Duodenal mucosa (tissue), 2 donors: ENCODE data around the gene LRRC8B.
"Not testable (repeated sequence)": the region's sequence is repeated elsewhere in the genome, so short reads cannot be mapped to it uniquely, and the experiment has no call there.

ENCODE experiments used
- H3K27ac ChIP-seq: one replicate; pipeline ENCODE4 v1.7.0; 2013; ENCODE audit warnings: low read depth, low read length
- H3K27me3 ChIP-seq, 2 donors: one replicate each; pipeline ENCODE4 v1.7.0; 2013; ENCODE audit warnings: low read length in 2 of 2, control low read depth in 1 of 2; ENCODE audit not compliant: insufficient read depth in 2 of 2, control insufficient read depth in 1 of 2
- H3K36me3 ChIP-seq, 2 donors: one replicate each; pipeline ENCODE4 v1.7.0; 2013; ENCODE audit warnings: low read length in 2 of 2, control low read depth in 1 of 2; ENCODE audit not compliant: insufficient read depth in 2 of 2, control insufficient read depth in 1 of 2
- H3K4me1 ChIP-seq, 2 donors: one replicate each; pipeline ENCODE4 v1.7.0; 2013; ENCODE audit warnings: low read length in 2 of 2, control low read depth in 1 of 2; ENCODE audit not compliant: insufficient read depth in 2 of 2, control insufficient read depth in 1 of 2
- H3K4me3 ChIP-seq, 2 donors: one replicate each; pipeline ENCODE4 v1.7.0; 2013; ENCODE audit warnings: low read length in 2 of 2, low read depth in 1 of 2
- H3K9ac ChIP-seq, 2 donors: one replicate each; pipeline ENCODE4 v1.7.0; 2013; ENCODE audit warnings: low read length in 2 of 2, low read depth in 1 of 2
- H3K9me3 ChIP-seq, 2 donors: one replicate each; pipeline ENCODE4 v1.7.0; 2013; ENCODE audit warnings: low read length in 2 of 2, control low read depth in 1 of 2; ENCODE audit not compliant: control insufficient read depth in 1 of 2

The LRRC8B gene

DNA sequence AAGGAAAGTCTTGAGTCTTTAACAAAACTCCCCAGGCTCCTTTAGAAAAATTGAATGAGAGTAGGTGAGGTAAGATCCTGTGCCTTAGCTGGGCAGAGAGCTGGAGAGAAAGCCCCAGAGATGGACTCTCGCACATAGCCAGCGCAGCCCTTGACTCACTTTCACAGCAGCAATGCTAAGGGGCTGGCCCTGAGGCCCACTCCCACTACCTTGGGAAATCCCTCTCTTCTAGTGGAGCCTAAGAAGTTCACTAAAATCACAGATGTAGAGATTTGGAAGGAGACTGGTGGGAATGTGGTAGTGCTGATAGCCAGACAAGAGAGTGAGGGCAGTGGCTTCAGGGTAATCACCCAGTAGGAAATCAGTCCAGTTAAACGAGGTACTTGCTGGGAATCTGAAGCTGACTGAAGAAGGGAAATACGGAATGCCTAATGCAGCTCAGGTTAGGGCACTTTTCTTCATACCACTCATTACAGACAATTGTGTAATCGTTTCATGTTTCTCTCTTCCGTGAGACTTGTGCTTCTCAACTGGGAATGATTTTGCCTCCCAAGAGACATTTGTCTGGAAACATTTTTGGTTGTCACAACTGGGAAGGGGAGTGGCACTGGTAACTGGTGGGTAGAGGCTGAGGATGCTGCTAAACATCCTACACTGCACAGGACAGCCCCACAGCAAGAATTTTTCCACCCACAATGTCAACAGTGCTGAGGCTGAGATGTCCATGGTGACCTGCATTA is 65.9 kb downstream of the LRRC8B start:
- H3K4me1 ChIP-seq, result peaks cover 0 to 7% of the 10 kb centered on the region in 2 donors
- no peak overlapping the region for H3K9ac ChIP-seq
- H3K9me3 ChIP-seq, result no peaks in the 10 kb centered on the region
- H3K27me3 ChIP-seq, result no peaks in the 10 kb centered on the region
- H3K4me3 ChIP-seq, result no peak overlapping the region
- no peaks in the 10 kb centered on the region for H3K36me3 ChIP-seq
- no peak overlapping the region for H3K27ac ChIP-seq

- not testable (repeated sequence) for H3K4me3 ChIP-seq, H3K27me3 ChIP-seq, H3K9ac ChIP-seq, H3K27ac ChIP-seq, H3K36me3 ChIP-seq, H3K4me1 ChIP-seq, H3K9me3 ChIP-seq
These were observed 68.3 kb downstream of the LRRC8B start for GRCh38 chr1:89592861-89593302.

GRCh38 chr1:89594096-89594740 is 69.6 kb downstream of the LRRC8B start:
- H3K36me3 ChIP-seq, result no peaks in the 10 kb centered on the region
- no peaks in the 10 kb centered on the region for H3K4me1 ChIP-seq
- H3K27ac ChIP-seq, result no peak overlapping the region
- no peak overlapping the region for H3K9ac ChIP-seq
- no peaks in the 10 kb centered on the region for H3K9me3 ChIP-seq
- H3K27me3 ChIP-seq, result no peaks in the 10 kb centered on the region
- no peak overlapping the region for H3K4me3 ChIP-seq

DNA sequence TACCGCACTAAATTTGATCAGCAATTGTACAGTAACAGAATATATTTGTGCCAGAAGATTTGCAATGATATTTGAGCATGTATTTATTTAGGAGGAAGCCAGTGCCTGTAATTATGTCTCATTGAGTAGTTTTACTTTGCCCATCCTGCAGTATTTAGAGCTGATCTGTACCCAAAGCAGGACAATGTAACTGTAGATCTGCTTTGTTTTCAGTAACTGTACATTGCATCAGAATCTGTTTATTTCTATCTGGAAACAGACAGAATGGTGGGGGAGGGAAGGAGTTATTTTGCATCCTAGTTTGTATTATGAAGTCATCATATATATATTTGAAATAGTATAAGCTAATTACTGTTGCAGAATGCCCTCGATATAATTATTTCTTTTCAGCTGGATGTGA is 72.1 kb downstream of the LRRC8B start:
- no peak overlapping the region for H3K9ac ChIP-seq
- H3K4me1 ChIP-seq, result no peaks in the 10 kb centered on the region
- no peak overlapping the region for H3K27ac ChIP-seq
- no peak overlapping the region for H3K4me3 ChIP-seq
- no peaks in the 10 kb centered on the region for H3K9me3 ChIP-seq
- H3K27me3 ChIP-seq, result no peaks in the 10 kb centered on the region
- no peaks in the 10 kb centered on the region for H3K36me3 ChIP-seq

GRCh38 chr1:89598450-89599331 is 74.1 kb downstream of the LRRC8B start:
- Histone ChIP-seq H3K27ac (no peak overlapping the region), H3K27me3 (no peaks in the 10 kb centered on the region), H3K9me3 (no peaks in the 10 kb centered on the region), H3K9ac (no peak overlapping the region), H3K4me3 (no peak overlapping the region), H3K36me3 (no peaks in the 10 kb centered on the region), H3K4me1 (no peaks in the 10 kb centered on the region)

DNA sequence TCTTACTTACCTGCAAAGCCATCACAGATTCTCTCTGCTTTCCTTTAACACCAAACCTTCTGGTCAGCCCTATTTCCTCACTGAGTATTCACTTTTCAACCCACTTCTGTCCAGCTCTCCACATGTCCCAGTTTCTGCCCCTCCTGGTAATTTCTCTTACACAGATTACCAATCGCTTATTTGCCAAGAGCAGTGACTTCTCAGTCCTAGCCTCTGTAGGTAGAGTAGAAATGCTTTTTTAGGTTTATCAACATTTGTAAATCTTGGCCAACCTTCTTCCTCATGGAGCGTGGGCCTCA is 74.7 kb downstream of the LRRC8B start:
- H3K27me3 ChIP-seq, result no peaks in the 10 kb centered on the region
- no peak overlapping the region for H3K4me3 ChIP-seq
- no peaks in the 10 kb centered on the region for H3K4me1 ChIP-seq
- H3K9me3 ChIP-seq, result no peaks in the 10 kb centered on the region
- H3K27ac ChIP-seq, result no peak overlapping the region
- H3K36me3 ChIP-seq, result no peaks in the 10 kb centered on the region
- no peak overlapping the region for H3K9ac ChIP-seq

DNA sequence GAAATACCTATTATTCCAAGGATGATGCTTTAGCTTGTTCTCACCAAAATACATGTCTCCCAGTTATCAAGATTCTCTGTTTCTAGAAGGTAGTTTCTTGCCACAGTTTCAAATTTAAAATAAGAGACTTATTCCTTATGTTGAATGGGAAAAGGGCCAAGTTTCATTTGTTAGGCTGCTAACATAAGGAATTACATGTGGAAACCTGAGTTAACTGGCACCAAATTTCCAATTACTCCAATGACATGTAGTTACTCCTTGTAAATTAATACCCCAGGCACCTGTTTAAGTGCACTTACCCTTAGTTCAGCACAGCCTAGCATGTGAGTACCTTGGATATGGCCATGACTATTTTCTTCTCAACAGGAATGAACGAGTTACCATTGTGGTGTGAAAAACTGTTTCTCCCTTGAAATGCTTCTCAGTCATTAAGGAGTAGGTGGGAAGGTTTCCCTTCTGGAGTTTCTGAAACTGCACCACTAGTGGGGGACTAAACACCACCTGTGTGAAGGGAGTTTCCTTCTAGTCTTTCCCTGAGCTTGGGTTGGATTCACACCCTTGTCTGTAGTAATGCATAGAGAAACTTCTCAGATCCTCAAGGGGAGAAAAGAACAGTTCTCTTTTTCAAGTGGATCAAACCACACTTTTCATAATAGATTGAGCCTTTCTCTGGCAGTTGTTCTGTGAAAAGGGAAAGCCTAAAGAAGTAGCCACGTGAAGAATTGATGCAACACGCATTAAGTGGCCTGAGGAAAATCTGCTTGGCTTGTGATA is 76.0 kb downstream of the LRRC8B start:
- H3K36me3 ChIP-seq, result no peaks in the 10 kb centered on the region
- no peak overlapping the region for H3K9ac ChIP-seq
- H3K4me1 ChIP-seq, result no peaks in the 10 kb centered on the region
- no peaks in the 10 kb centered on the region for H3K27me3 ChIP-seq
- H3K27ac ChIP-seq, result no peak overlapping the region
- no peak overlapping the region for H3K4me3 ChIP-seq
- no peaks in the 10 kb centered on the region for H3K9me3 ChIP-seq

- Histone ChIP-seq H3K4me3 (no peak overlapping the region), H3K27ac (no peak overlapping the region), H3K9ac (no peak overlapping the region), H3K36me3 (no peaks in the 10 kb centered on the region), H3K9me3 (no peaks in the 10 kb centered on the region), H3K4me1 (no peaks in the 10 kb centered on the region), H3K27me3 (no peaks in the 10 kb centered on the region)
These were observed 78.3 kb downstream of the LRRC8B start for GRCh38 chr1:89602871-89603404.

DNA sequence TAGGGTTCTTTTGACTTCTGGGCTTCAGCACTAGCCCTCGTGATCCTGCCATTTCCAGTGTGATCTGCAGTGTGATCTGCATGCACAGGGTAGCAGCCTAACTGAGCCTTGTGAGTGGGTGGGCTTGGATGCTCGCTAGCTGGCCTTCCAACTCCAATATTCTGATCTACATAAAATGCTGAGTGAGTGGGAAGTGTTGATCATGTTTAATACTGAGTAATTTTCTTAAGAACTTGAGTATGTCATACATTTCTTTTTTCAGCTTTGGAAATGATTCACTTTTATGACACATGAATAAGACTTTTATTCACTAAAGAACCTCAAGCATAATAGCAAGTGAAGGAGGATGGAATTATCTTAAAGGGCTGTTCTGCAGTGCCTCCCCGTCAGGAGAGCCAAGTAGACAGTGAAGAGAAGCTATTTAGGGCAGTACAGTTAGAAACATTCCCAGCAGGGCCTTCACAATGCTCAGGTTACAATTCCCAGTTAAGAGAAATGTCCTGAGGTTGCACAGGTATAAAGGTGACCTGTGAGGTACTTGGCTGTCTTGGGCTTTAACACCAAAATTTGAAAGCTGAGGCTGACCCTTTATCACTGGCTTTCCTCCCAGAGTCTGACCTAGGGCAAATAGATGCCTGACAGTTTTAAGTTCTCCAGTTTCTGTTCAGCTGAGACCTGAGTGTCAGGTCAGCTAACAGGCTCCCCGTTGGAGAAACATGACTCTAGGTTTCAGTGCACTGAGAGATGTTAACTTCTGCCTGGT is 79.2 kb downstream of the LRRC8B start:
- H3K4me3 ChIP-seq, result no peak overlapping the region
- H3K36me3 ChIP-seq, result no peaks in the 10 kb centered on the region
- no peak overlapping the region for H3K27ac ChIP-seq
- no peaks in the 10 kb centered on the region for H3K27me3 ChIP-seq
- H3K9ac ChIP-seq, result no peak overlapping the region
- no peaks in the 10 kb centered on the region for H3K9me3 ChIP-seq
- H3K4me1 ChIP-seq, result no peaks in the 10 kb centered on the region
